ENCODE results near the gene DDO. TPM values are rescaled to one million over a fixed set of nuclear protein-coding genes. Genes with fewer than 3 reads are reported as not detected.

DDO gene
- total RNA-seq, 1 experiment from 2014 or later: 0.14 TPM

DNA sequence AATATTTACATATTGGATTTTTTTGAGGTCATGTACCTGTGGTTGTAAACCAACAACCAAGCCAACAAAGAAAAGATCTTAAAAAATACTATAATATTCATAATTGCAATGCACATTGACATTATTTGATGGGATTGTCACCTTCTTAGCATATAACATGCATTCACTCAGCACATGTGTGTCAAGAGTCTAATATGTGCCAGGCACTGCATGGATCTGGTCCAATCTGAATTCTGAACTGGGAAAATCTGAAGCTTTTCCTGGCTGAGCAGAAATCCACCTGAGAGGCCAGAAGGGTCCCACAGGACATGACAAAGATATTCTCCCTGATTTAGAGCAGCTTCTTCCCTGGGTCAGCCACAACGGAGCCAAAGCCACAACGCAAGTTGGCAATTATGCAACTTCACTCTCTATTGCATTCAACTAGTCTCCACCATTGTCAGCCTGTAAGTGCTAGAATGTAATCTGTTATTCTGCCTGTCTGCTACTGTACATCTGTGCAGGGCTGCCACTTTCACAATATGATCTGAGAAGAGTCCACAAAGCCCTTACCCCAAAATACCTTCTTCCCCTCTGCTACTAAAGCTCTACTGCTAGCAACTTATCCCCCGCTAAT lies 17.0 kb upstream of the DDO start:
- Histone ChIP-seq H3K36me3 (no peaks in the 10 kb centered on the region), H3K27ac (no peak overlapping the region), H3K9me3 (replicated peaks) (no peaks in the 10 kb centered on the region), H3K27me3 (no peaks in the 10 kb centered on the region; the same call in 1 of the 2 replicates), H3K4me1 (no peaks in the 10 kb centered on the region), H3K4me3 (no peak overlapping the region)
- no peak for DNase-seq

DNA sequence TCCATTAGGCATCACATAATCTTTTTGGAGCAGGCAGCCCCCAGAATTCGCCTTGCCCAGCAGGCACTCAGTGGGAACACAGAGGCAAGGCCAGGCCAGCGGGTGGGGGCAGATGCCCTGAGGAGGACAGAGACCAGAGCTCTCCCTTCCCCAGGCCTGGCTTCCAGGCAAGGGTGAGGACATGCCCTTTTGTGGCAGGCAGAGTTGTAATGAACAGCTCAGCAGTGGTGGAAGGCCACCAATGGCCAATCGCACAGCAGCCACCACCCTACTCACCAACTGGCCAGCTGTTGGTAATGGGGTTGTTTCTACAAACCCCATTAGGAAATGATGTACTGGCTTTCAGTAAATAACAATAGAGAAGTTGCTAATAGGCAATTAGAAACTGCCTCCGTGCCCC lies 15.4 kb upstream of the DDO start:
- H3K27me3 ChIP-seq: no peaks in the 10 kb centered on the region; the same call in 1 of the 2 replicates
- no peaks in the 10 kb centered on the region for H3K9me3 ChIP-seq (replicated peaks)
- no peaks in the 10 kb centered on the region for H3K36me3 ChIP-seq
- H3K4me3 ChIP-seq: no peak overlapping the region
- no peak overlapping the region for H3K27ac ChIP-seq
- no peaks in the 10 kb centered on the region for H3K4me1 ChIP-seq
- DNase-seq: no peak

DNA sequence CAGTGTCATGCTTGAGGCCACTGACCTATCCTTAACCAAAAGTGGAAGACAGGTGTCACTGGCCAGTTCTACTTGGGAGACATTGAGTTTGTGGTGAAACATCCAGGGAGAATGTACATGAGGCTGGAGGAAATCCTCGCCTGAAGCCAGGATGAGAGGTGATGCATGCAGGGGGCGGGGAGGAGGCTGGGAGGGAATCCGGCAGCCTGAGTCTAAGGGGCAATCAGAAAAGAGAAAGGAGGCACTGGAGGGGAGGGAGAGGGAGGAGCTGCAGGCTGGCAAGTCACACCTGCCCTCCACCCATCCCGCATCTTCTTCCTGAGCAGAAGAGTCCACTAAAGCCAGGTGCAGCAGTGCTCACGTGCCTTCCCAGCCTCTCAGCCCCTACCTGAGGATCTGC lies 14.9 kb upstream of the DDO start:
- H3K27ac ChIP-seq: no peak overlapping the region
- H3K27me3 ChIP-seq: no peaks in the 10 kb centered on the region; the same call in 1 of the 2 replicates
- no peak overlapping the region for H3K4me3 ChIP-seq
- no peaks in the 10 kb centered on the region for H3K36me3 ChIP-seq
- H3K4me1 ChIP-seq: no peaks in the 10 kb centered on the region
- no peaks in the 10 kb centered on the region for H3K9me3 ChIP-seq (replicated peaks)
- DNase-seq: no peak

DNA sequence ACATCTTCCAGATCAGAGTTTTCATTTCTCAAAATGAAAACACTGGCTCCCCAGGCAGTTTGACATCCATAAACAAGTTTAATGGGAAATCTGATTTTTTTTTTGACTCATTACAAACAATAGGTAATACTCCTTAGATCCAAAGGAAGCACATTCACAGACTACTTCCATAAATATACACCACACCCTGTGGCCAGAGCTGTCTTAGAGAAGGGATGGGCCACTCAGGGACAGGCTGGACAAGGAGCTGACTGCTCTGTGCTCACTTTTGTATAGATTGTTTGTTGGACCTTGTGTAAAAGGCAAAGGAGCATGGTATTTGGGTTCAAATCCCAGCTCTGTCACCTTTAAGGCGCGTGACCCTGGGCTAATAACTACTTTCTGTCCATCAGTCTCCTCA lies 12.8 kb upstream of the DDO start:
- H3K4me1 ChIP-seq: no peaks in the 10 kb centered on the region
- H3K9me3 ChIP-seq (replicated peaks): no peaks in the 10 kb centered on the region

DNA sequence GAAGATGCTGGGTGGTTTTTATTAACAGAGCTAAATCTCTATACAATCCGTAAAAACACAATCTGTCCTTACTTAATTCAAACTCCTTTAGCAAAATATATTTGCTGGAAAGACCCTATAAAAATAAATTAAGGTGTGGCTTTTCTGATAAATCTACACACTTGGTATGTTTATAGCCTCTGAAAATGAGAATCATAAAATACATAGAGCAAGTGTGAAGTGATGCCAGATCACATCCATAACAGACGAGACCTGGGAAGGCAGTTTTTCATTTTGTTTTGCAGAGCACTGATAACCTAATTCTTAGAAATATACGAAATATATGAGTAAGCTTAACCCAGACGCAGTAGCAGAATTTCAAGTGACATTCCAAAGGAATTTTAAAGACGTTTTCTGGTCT lies 10.4 kb upstream of the DDO start:
- H3K9me3 ChIP-seq (replicated peaks): no peaks in the 10 kb centered on the region
- no peak overlapping the region for H3K4me3 ChIP-seq
- no peaks in the 10 kb centered on the region for H3K36me3 ChIP-seq
- H3K27me3 ChIP-seq: no peaks in the 10 kb centered on the region
- no peaks in the 10 kb centered on the region for H3K4me1 ChIP-seq
- DNase-seq: no peak
- no peak overlapping the region for H3K27ac ChIP-seq

More for the DNA sequence above, 12.8 kb upstream of the DDO start:
- Histone ChIP-seq H3K36me3 (no peaks in the 10 kb centered on the region), H3K27me3 (no peaks in the 10 kb centered on the region; the same call in 1 of the 2 replicates), H3K4me3 (no peak overlapping the region), H3K27ac (no peak overlapping the region)
- no peak for DNase-seq

DNA sequence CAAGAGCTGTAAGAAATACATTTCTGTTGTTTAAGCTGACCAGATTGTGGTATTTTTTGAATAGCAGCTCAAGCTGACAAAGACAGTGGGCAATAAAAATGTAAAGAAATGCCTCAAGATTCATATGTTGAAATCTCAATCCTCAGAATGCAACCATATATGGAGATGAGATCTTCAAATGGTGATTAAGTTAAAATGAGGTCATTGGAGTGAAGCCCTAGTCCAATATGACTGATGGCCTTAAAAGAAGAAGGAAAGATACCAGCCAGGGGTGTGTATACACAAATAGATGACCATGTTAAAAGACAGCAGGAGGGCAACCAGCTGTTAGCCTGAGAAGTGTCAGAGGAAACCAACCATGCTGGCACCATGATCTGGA lies 7.1 kb upstream of the DDO start:
- no peaks in the 10 kb centered on the region for H3K36me3 ChIP-seq
- no peaks in the 10 kb centered on the region for H3K27me3 ChIP-seq
- H3K9me3 ChIP-seq (replicated peaks): no peaks in the 10 kb centered on the region
- no peaks in the 10 kb centered on the region for H3K4me1 ChIP-seq
- DNase-seq: no peak
- H3K4me3 ChIP-seq: no peak overlapping the region
- no peak overlapping the region for H3K27ac ChIP-seq

DNA sequence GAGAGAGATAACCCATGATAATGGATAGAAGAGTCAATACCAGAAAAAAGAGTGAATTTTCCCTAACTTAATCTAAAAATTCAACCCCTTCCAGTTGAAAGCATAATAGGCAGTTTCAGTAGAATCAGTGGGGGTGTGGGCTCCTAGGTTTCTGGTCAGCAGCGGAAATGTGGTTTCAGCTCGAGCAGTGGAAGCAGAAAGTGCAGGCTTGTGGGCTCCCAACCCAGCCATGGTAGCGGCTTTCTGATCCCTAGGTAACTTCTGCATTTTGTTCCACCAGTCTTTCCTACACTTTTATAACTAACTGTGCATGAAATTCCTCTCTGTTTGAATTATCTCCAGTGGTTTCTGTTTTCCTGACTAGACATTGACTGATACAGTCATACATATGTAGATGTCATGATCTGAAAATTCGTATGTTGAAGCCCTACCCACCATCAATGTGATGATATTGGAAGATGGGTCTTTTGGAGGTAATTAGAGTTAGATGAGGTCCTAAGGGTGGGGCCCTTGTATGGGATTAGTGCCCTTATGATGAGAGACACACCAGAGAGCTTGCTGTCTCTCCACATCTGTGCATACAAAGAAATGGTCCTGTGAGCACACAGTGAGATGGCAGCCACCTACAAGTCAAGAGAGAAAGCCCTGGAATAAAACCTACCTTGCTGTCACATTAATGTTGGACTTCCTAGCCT lies 6.5 kb upstream of the DDO start:
- Histone ChIP-seq H3K27ac (no peak overlapping the region), H3K9me3 (replicated peaks) (no peaks in the 10 kb centered on the region), H3K27me3 (no peaks in the 10 kb centered on the region), H3K4me3 (no peak overlapping the region), H3K36me3 (no peaks in the 10 kb centered on the region), H3K4me1 (no peaks in the 10 kb centered on the region)
- no peak for DNase-seq

DNA sequence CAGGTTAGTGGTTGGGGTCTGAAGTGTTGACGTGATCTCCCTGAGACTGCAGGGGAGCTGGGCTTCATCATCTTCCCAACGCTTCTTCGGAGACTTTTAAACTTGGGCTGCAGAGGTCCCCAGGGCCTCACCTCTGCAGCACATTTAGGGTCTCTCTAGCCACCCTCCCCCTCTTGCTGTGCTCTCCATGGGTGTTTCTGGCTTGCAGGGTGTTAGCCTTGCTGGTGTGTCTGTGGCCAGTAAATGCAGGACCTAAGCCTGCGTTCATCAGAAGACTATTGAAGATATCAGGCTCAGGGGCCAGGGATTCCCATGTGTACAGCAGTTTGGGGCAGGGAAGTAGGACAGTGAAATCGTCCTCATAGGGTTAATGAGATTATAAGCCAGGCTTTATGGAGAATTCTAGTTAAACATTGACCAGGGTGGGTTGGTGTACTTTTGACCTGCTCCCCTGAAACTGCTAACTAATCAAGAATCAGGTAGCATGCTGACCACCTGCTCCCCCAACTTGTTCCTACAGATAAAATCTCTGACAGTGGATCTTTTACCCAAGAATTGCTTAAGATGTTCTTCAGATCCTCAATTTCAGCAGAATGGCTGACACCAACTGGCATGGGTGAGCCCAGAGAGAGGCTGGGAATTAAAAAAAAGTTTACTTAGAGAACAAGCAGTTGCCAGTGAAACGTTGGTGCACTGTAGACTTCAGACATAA lies 3.8 kb upstream of the DDO start:
- Histone ChIP-seq H3K9me3 (replicated peaks) (no peaks in the 10 kb centered on the region), H3K4me1 (no peaks in the 10 kb centered on the region), H3K4me3 (no peak overlapping the region), H3K27ac (no peak overlapping the region), H3K27me3 (no peaks in the 10 kb centered on the region), H3K36me3 (no peaks in the 10 kb centered on the region)
- DNase-seq: no peak

DNA sequence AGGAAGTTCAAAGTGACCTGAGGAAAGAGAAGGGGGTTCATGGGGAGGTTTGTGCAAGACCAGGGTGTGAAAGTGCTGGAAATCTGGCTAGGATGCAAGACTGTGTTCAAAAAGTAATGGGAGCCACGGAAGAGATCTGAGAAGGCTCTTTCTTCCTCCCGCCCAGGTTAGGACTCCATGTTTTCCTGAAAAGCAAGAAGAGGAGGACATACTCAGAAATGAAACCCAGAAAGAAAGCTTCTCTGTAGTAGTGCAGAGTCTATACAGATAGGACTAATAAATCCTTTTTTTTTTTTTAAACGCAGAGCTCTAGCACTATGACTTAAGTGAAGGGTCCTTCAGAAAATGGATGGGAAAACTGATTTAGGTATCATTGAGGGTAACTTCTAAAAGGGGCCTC lies 3.2 kb upstream of the DDO start:
- Histone ChIP-seq H3K9me3 (replicated peaks) (no peaks in the 10 kb centered on the region), H3K27ac (no peak overlapping the region), H3K27me3 (no peaks in the 10 kb centered on the region), H3K4me3 (no peak overlapping the region), H3K4me1 (no peaks in the 10 kb centered on the region), H3K36me3 (no peaks in the 10 kb centered on the region)
- no peak for DNase-seq

DNA sequence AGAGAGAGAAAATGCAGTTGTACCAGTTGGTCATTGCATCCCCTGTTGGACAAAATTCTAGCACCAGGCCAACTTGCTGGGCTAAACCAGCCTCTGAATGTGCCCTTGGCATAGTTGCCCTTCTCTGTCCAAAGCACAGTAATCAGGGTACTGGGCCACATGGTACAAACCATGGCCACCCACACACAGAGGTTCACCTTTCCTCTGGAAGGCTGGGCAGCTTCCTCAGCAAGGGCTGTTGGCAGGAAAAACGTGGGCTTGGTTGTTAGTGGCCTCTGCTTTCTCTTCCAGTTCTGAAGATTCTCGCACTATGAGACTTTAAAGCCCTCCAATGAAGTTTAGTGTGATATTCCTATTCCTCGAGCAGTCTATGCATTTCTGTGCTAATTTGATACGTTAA lies 706 bp downstream of the DDO start:
- Histone ChIP-seq H3K4me3 (no peak overlapping the region), H3K4me1 (peaks cover 4% of the 10 kb centered on the region; the same call in 1 of the 2 replicates), H3K27me3 (no peaks in the 10 kb centered on the region), H3K36me3 (no peaks in the 10 kb centered on the region), H3K9me3 (replicated peaks) (no peaks in the 10 kb centered on the region), H3K27ac (no peak overlapping the region)
- no peak for DNase-seq

DNA sequence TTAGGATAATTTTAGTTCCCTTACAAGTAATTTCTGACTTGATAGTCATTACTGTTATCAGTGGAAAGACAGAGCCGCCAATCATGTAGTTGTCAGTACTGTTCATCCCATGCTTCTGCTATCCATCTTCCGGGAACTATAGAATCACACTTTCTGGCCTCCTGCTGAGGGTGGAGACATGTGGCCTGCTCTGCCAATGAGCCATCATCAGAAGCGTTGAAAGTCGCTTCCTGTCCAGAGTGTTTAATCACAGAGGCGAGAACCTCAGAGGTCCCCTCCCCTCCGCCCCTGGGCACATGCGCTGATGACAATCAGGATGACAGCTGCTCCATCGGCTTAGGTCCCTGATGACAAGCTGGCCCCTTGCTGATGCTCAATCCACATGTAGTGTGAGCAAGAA lies 3.0 kb downstream of the DDO start:
- no peaks in the 10 kb centered on the region for H3K36me3 ChIP-seq
- H3K27me3 ChIP-seq: no peaks in the 10 kb centered on the region
- H3K27ac ChIP-seq: no peak overlapping the region
- peak; percentile 76 to 80 for DNase-seq
- no peaks in the 10 kb centered on the region for H3K9me3 ChIP-seq (replicated peaks)
- no peak overlapping the region for H3K4me3 ChIP-seq
- peaks cover 4% of the 10 kb centered on the region; the same call in 1 of the 2 replicates for H3K4me1 ChIP-seq

DNA sequence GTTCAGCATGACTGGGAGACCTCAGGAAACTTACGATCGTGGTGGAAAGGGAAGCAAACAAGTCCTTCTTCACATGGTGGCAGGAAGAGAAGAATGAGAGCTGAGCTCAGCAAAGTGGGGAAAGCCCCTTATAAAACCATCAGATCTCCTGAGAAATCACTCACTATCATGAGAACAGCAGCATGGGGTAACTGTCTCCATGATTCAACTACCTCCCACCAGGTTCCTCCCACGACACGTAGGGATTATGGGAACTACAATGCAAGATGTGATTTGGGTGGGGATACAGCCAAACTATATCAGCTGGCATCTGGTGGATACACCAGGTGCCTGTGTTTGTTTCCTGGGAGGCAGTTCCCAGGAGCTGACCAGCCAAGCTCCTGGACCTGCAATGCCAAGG lies 4.9 kb downstream of the DDO start:
- Histone ChIP-seq H3K27ac (no peak overlapping the region), H3K4me3 (no peak overlapping the region), H3K27me3 (no peaks in the 10 kb centered on the region), H3K36me3 (no peaks in the 10 kb centered on the region), H3K9me3 (replicated peaks) (no peaks in the 10 kb centered on the region), H3K4me1 (peaks cover 4% of the 10 kb centered on the region; the same call in 1 of the 2 replicates)
- DNase-seq: no peak

DNA sequence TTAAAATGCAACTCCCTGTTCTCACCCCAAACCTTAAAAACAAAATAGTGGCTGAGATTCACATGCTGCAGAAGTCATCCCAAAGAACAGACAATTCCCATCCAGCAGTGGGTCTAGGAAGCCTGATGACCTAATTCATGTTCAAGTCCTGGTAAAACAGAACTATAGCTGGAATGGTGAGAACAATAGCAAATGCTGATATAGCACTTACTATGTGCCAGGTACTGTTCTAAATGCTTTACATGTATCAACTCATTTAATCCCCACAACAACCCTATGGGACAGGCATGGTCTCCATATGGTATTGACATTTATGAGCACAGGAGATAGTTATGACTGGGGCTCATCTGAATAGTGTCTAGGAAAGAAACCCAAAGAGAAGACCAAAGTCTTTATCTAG lies 5.6 kb downstream of the DDO start:
- Histone ChIP-seq H3K36me3 (no peaks in the 10 kb centered on the region), H3K4me1 (peaks cover 4% of the 10 kb centered on the region; the same call in 1 of the 2 replicates), H3K27ac (no peak overlapping the region), H3K4me3 (no peak overlapping the region), H3K9me3 (replicated peaks) (no peaks in the 10 kb centered on the region), H3K27me3 (no peaks in the 10 kb centered on the region)
- DNase-seq: no peak

DNA sequence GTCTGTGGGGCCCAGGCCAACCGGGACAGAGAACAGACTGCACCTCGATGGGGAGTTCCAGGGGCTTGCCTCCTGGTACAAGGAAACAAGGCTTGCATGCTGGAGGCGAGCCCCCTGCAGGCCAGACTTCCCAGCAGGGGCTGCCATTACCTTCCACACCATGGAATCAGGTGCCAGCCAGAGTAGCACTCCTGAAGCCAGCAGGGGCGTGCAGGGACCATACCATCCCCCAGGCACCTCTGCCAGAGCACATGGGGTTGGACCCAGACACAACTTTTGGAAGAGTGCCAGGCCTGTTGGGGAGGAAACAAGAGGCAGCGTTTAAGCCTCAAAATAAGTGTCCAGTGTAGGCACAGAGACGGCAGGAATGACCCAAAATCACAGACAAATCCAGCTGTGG lies 6.5 kb downstream of the DDO start:
- Histone ChIP-seq H3K27me3 (no peaks in the 10 kb centered on the region), H3K27ac (no peak overlapping the region), H3K36me3 (no peaks in the 10 kb centered on the region), H3K4me3 (no peak overlapping the region), H3K9me3 (replicated peaks) (no peaks in the 10 kb centered on the region), H3K4me1 (peaks cover 4% of the 10 kb centered on the region; the same call in 1 of the 2 replicates)
- DNase-seq: no peak

DNA sequence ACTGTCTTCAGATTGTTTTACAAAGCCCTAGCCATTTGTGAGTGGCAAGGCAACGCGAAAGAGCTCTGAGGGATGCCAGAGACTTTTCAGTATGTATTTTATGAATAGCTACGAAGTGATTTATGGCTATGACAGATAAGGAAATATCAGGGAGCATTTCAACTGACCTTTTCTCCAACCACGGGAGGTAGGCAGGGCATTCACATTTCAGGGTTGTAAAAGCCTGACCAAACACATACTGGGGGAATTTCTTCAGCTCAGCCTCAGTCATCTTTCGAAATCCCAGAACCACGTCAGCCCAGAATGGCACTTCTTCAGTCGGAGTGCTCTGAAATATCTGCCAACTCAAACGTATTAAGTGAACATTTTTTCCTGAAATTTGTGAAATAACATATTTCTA lies 10.8 kb downstream of the DDO start:
- Histone ChIP-seq H3K27me3 (no peaks in the 10 kb centered on the region), H3K9me3 (replicated peaks) (no peaks in the 10 kb centered on the region), H3K27ac (no peak overlapping the region), H3K4me3 (no peak overlapping the region), H3K4me1 (no peaks in the 10 kb centered on the region), H3K36me3 (no peaks in the 10 kb centered on the region)
- DNase-seq: no peak

Data from SJCRH30 (cell line).